ENCODE data around the gene NUDT3. TPM values are rescaled to one million over a fixed set of nuclear protein-coding genes. Genes with fewer than 3 reads are reported as not detected.
A peak's percentile ranks its signal among the peaks of the same experiment; 100 is the strongest.
"Not testable (repeated sequence)": the region's sequence is repeated elsewhere in the genome, so short reads cannot be mapped to it uniquely, and the experiment has no call there.

The NUDT3 gene
- 18.7 TPM for total RNA-seq

GRCh38 chr6:34392497-34393190 is at the start of gene NUDT3:
NUDT3 (minus strand) TSS chr6:34392669; CDS start chr6:34392362, 307 bp downstream.
- ATAC-seq, result peak; percentile 92

- ATAC-seq, result no peak
Measured at GRCh38 chr6:34441526-34441925, 49.1 kb upstream of the NUDT3 start.

GRCh38 chr6:34439442-34439841 is 47.0 kb upstream of the NUDT3 start:
- no peak for ATAC-seq

GRCh38 chr6:34438705-34439104 is 46.2 kb upstream of the NUDT3 start:
- ATAC-seq, result no peak

- ATAC-seq, result no peak
Measured at GRCh38 chr6:34437644-34437970, 45.1 kb upstream of the NUDT3 start.

- ATAC-seq, result no peak
Measured at GRCh38 chr6:34436803-34437643, 44.6 kb upstream of the NUDT3 start.

GRCh38 chr6:34435916-34436315 is 43.4 kb upstream of the NUDT3 start:
- no peak for ATAC-seq

GRCh38 chr6:34425498-34426410 is 33.3 kb upstream of the NUDT3 start, which contains the start of gene RPS10:
RPS10 (minus strand) TSS chr6:34426069; CDS start chr6:34425221, 848 bp downstream.
- peak; percentile 98 for ATAC-seq

GRCh38 chr6:34425132-34425497 is 32.6 kb upstream of the NUDT3 start:
- ATAC-seq, result no peak

- ATAC-seq, result peak; percentile 19
Measured at GRCh38 chr6:34424200-34425131, 32.0 kb upstream of the NUDT3 start.

GRCh38 chr6:34423254-34423653 is 30.8 kb upstream of the NUDT3 start:
- ATAC-seq, result no peak

- ATAC-seq, result no peak
Measured at GRCh38 chr6:34418367-34418766, 25.9 kb upstream of the NUDT3 start.

GRCh38 chr6:34416877-34417371 is 24.5 kb upstream of the NUDT3 start:
- ATAC-seq, result no peak

- ATAC-seq, result peak; percentile 81
Measured at GRCh38 chr6:34414999-34415858, 22.8 kb upstream of the NUDT3 start.

- ATAC-seq, result no peak
Measured at GRCh38 chr6:34412643-34413214, 20.3 kb upstream of the NUDT3 start.

- ATAC-seq, result no peak
Measured at GRCh38 chr6:34412016-34412415, 19.5 kb upstream of the NUDT3 start.

GRCh38 chr6:34407915-34408314 is 15.4 kb upstream of the NUDT3 start:
- ATAC-seq, result not testable (repeated sequence)

GRCh38 chr6:34396518-34396917 is 4.0 kb upstream of the NUDT3 start:
- no peak for ATAC-seq

- ATAC-seq, result no peak
Measured at GRCh38 chr6:34393966-34394305, 1.5 kb upstream of the NUDT3 start.

All from esophagus mucosa (tissue), 1 donor.